ENCODE results near the gene COL4A5.

GRCh38 chrX:108456971-108457477 lies 17.4 kb downstream of the COL4A5 start:
- TF ChIP-seq CTCF (IDR thresholded peaks at IDR 0.05) (no peak), POLR2A (IDR thresholded peaks at IDR 0.05) (no peak)
